ENCODE results near the gene OSBPL5. TPM values are rescaled to one million over a fixed set of nuclear protein-coding genes. Genes with fewer than 3 reads are reported as not detected.
A peak's percentile ranks its signal among the peaks of the same experiment; 100 is the strongest.

The OSBPL5 gene
- total and polyA plus RNA-seq, 9 of the 15 experiments (the other 6 are each of a cell fraction or from before 2014, with no cell fraction given): 0.06 to 14.8 (median 3.2) TPM

DNA sequence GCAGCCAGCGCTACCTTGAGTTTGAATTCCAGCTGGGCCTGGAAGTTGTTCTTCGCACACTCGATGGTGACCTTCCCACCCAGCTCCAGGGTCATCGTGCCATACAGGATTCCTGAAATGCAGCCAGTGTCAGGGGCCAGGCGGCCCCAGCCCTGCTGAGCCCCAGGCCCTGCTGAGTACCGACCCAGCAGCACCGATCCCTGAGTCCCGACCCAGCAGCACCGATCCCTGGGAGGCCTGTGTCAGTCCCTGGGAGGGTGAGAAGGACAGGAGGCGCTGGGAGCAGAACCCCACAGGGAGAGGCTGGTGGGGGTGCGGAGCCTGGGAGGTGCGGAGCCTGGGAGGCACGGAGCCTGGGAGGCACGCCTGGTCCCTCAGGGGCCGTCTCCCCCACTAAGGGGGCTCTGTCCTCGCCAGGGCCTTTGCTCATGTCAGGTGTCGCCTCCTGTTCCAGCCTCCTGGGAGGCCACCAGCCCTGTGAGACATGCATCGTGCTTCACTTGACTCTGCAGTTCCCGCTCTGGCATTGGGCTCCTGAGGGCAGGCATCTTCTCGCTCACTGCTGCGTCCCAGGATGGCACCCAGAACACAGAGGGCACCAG is 70.8 kb downstream of the OSBPL5 start:
- H3K79me2 ChIP-seq (ENCODE audit: control insufficient read depth, insufficient read depth, low read length): no peaks in the 10 kb centered on the region
- peak overlapping the region in 1 of 2 experiments; percentile 4; a peak in 1 of 4 replicates for H3K9ac ChIP-seq (ENCODE audit: insufficient read depth in 1 of 2, low read depth in 2 of 2, low read length in 2 of 2)
- H3K36me3 ChIP-seq (ENCODE audit: control insufficient read depth, insufficient read depth, low read length): no peaks in the 10 kb centered on the region
- FAIRE-seq: no peak
- H3K4me1 ChIP-seq (replicated peaks in 1 of 2; ENCODE audit: control insufficient read depth in 2 of 2, insufficient read depth in 2 of 2, low read length in 2 of 2): peaks cover 0 to 34% of the 10 kb centered on the region in 2 experiments; a peak in 2 of 5 replicates
- DNase-seq (ENCODE audit: extremely low read depth in 1 of 4, low spot score in 3 of 4): no peak
- in situ Hi-C loops (cut with MboI): loop anchor here (5.0 kb wide), 1 partner anchor 52 kb away; no protein-coding TSS in a partner anchor
- H2AFZ ChIP-seq (ENCODE audit: low read depth, low read length): no peak overlapping the region
- no peak overlapping the region for H3K27ac ChIP-seq (ENCODE audit: extremely low read depth, low read depth, low read length)
- H3K27me3 ChIP-seq (ENCODE audit: control insufficient read depth in 2 of 2, insufficient read depth in 2 of 2, low read length in 2 of 2): no peaks in the 10 kb centered on the region
- H3K4me2 ChIP-seq (ENCODE audit: insufficient read depth, low read length): no peak overlapping the region
- ChIA-PET CTCF (ENCODE audit: low intra/inter-chr PET ratio) (no interaction called here), POLR2A (no interaction called here)
- intact Hi-C loops (cut with micrococcal nuclease): loop anchor here (10.0 kb wide), 1 partner anchor 200 kb away; no protein-coding TSS in a partner anchor
- H3K9me1 ChIP-seq (ENCODE audit: control insufficient read depth, insufficient read depth, low read length): no peaks in the 10 kb centered on the region
- BruUV-seq (replicated peaks): no TSS peak
- no peak overlapping the region for H3K4me3 ChIP-seq
- WGBS (ENCODE audit: insufficient coverage, low coverage, missing lambda C conversion rate): 67% methylated on average over 14 of the region's 21 CpGs
- peaks cover 10% of the 10 kb centered on the region; the same call in 1 of the 2 replicates for H4K20me1 ChIP-seq (replicated peaks; ENCODE audit: control insufficient read depth, insufficient read depth, low read length)
- no peak for ATAC-seq
- no peaks in the 10 kb centered on the region for H3K9me3 ChIP-seq (replicated peaks; ENCODE audit: control insufficient read depth, insufficient read depth, low read depth, low read length)
- TF ChIP-seq, protein P1, sequence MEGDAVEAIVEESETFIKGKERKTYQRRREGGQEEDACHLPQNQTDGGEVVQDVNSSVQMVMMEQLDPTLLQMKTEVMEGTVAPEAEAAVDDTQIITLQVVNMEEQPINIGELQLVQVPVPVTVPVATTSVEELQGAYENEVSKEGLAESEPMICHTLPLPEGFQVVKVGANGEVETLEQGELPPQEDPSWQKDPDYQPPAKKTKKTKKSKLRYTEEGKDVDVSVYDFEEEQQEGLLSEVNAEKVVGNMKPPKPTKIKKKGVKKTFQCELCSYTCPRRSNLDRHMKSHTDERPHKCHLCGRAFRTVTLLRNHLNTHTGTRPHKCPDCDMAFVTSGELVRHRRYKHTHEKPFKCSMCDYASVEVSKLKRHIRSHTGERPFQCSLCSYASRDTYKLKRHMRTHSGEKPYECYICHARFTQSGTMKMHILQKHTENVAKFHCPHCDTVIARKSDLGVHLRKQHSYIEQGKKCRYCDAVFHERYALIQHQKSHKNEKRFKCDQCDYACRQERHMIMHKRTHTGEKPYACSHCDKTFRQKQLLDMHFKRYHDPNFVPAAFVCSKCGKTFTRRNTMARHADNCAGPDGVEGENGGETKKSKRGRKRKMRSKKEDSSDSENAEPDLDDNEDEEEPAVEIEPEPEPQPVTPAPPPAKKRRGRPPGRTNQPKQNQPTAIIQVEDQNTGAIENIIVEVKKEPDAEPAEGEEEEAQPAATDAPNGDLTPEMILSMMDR (IDR thresholded peaks at IDR 0.05 in 2 of 3, conservative IDR thresholded peaks at IDR 0.05 in 1 of 3; ENCODE audit: insufficient read depth in 2 of 3, low read depth in 1 of 3, low read length in 3 of 3): no peak
- no peak for TF ChIP-seq RB1 (IDR thresholded peaks at IDR 0.05; ENCODE audit: low read depth)
- TF ChIP-seq KHSRP (IDR thresholded peaks at IDR 0.05): no peak
- TF ChIP-seq GABPB1 (CRISPR knock-in tag; IDR thresholded peaks at IDR 0.05): no peak
- TF ChIP-seq ZNF592 (IDR thresholded peaks at IDR 0.05): no peak
- TF ChIP-seq ZNF589 (CRISPR knock-in tag; IDR thresholded peaks at IDR 0.05; ENCODE audit: low read depth): no peak
- TF ChIP-seq NCOA6 (IDR thresholded peaks at IDR 0.05): no peak
- TF ChIP-seq HCFC1 (IDR thresholded peaks at IDR 0.05; ENCODE audit: low read depth, low read length): no peak
- no peak for TF ChIP-seq MTF1 (CRISPR knock-in tag; IDR thresholded peaks at IDR 0.05; ENCODE audit: borderline replicate concordance)
- no peak for TF ChIP-seq MYBL2 (IDR thresholded peaks at IDR 0.05; ENCODE audit: low read depth)
- TF ChIP-seq MYBL2 (CRISPR knock-in tag; IDR thresholded peaks at IDR 0.05; ENCODE audit: borderline replicate concordance): no peak
- no peak for TF ChIP-seq ZNF282 (CRISPR knock-in tag; IDR thresholded peaks at IDR 0.05)
- no peak for TF ChIP-seq PREB (CRISPR knock-in tag; IDR thresholded peaks at IDR 0.05)
- no peak for TF ChIP-seq NCOR1 (IDR thresholded peaks at IDR 0.05)
- TF ChIP-seq GATA2 (CRISPR knock-in tag; IDR thresholded peaks at IDR 0.05): no peak
- TF ChIP-seq MTA2 (IDR thresholded peaks at IDR 0.05; ENCODE audit: low read depth): no peak
- TF ChIP-seq RAD21 (CRISPR knock-in tag; conservative IDR thresholded peaks at IDR 0.05 in 1 of 2, IDR thresholded peaks at IDR 0.05 in 1 of 2): no peak
